Mammary epithelial cell (primary cell): ENCODE measurements around the gene TPCN1.

Source experiments
- CTCF ChIP-seq, 2 donors: IDR thresholded peaks in 1 of 2; conservative IDR thresholded peaks in 1 of 2; 2 replicates each; pipeline ENCODE4 v1.5.1; 2011 to 2012; ENCODE audit warnings: inconsistent platforms in 2 of 2, low read length in 2 of 2, mild to moderate bottlenecking in 2 of 2, control low read depth in 1 of 2, low read depth in 1 of 2; ENCODE audit not compliant: insufficient read depth in 1 of 2; ENCODE audit errors: extremely low read depth in 1 of 2
- EZH2 ChIP-seq: IDR thresholded peaks from 2 replicates; pipeline ENCODE4 v1.6.1; 2012; ENCODE audit warnings: low read length, inconsistent platforms, borderline replicate concordance

GRCh38 chr12:113271466-113271852, 50.2 kb downstream of the TPCN1 start:
- TF ChIP-seq CTCF (conservative IDR thresholded peaks at IDR 0.05 in 1 of 2, IDR thresholded peaks at IDR 0.05 in 1 of 2; ENCODE audit: extremely low read depth in 1 of 2, insufficient read depth in 1 of 2, low read depth in 1 of 2, low read length in 2 of 2) = no peak
- no peak for TF ChIP-seq EZH2
